ENCODE measurements around the gene CCSAP. TPM values are rescaled to one million over a fixed set of nuclear protein-coding genes. Genes with fewer than 3 reads are reported as not detected.

CCSAP gene
- total and polyA plus RNA-seq, 2 experiments from 2014 or later, result 2.7 to 12.0 TPM

GRCh38 chr1:229349463-229350385 lies 6.9 kb upstream of the CCSAP start:
- no peak for TF ChIP-seq CTCF (IDR thresholded peaks at IDR 0.05; ENCODE audit: poor library complexity)
- TF ChIP-seq EZH2 (IDR thresholded peaks at IDR 0.05; ENCODE audit: borderline replicate concordance), result no peak
- TF ChIP-seq EZH2phosphoT487 (IDR thresholded peaks at IDR 0.05; ENCODE audit: low read depth, severe bottlenecking, unreplicated experiment), result no peak
- no peaks in the 10 kb centered on the region for H3K9me3 ChIP-seq (ENCODE audit: low read depth)
- no peak overlapping the region for H3K4me2 ChIP-seq
- H3K27me3 ChIP-seq, result peaks cover 10% of the 10 kb centered on the region
- WGBS (ENCODE audit: low lambda C conversion rate, missing lambda C conversion rate), result 78% methylated on average over 8 of the region's 8 CpGs
- no peak overlapping the region for H2AFZ ChIP-seq
- H3K9me2 ChIP-seq (replicated peaks; ENCODE audit: insufficient read depth), result no peaks in the 10 kb centered on the region
- H4K20me1 ChIP-seq (ENCODE audit: insufficient read depth, poor library complexity, severe bottlenecking), result no peaks in the 10 kb centered on the region
- no peaks in the 10 kb centered on the region for H3K36me3 ChIP-seq (replicated peaks; ENCODE audit: insufficient read depth, low read depth)
- no peak overlapping the region for H3K4me3 ChIP-seq
- H3K79me2 ChIP-seq, result no peaks in the 10 kb centered on the region
- DNase-seq (ENCODE audit: low spot score), result no peak
- H3K4me1 ChIP-seq (ENCODE audit: insufficient read depth), result no peaks in the 10 kb centered on the region
- no peak overlapping the region for H3K27ac ChIP-seq

- Histone ChIP-seq H3K4me3 (no peak overlapping the region), H3K79me2 (no peaks in the 10 kb centered on the region), H3K27me3 (peaks cover 10% of the 10 kb centered on the region), H3K36me3 (replicated peaks; ENCODE audit: insufficient read depth, low read depth) (no peaks in the 10 kb centered on the region), H3K4me2 (no peak overlapping the region), H2AFZ (no peak overlapping the region), H3K27ac (no peak overlapping the region), H3K4me1 (ENCODE audit: insufficient read depth) (no peaks in the 10 kb centered on the region), H4K20me1 (ENCODE audit: insufficient read depth, poor library complexity, severe bottlenecking) (no peaks in the 10 kb centered on the region), H3K9me2 (replicated peaks; ENCODE audit: insufficient read depth) (no peaks in the 10 kb centered on the region), H3K9me3 (ENCODE audit: low read depth) (no peaks in the 10 kb centered on the region)
- TF ChIP-seq CTCF (IDR thresholded peaks at IDR 0.05; ENCODE audit: poor library complexity), result no peak
- no peak for TF ChIP-seq EZH2phosphoT487 (IDR thresholded peaks at IDR 0.05; ENCODE audit: low read depth, severe bottlenecking, unreplicated experiment)
- no peak for TF ChIP-seq EZH2 (IDR thresholded peaks at IDR 0.05; ENCODE audit: borderline replicate concordance)
- WGBS (ENCODE audit: low lambda C conversion rate, missing lambda C conversion rate), result 71% methylated on average over 3 of the region's 3 CpGs
- DNase-seq (ENCODE audit: low spot score), result no peak
Measured at GRCh38 chr1:229347528-229347927, 4.7 kb upstream of the CCSAP start.

DNA sequence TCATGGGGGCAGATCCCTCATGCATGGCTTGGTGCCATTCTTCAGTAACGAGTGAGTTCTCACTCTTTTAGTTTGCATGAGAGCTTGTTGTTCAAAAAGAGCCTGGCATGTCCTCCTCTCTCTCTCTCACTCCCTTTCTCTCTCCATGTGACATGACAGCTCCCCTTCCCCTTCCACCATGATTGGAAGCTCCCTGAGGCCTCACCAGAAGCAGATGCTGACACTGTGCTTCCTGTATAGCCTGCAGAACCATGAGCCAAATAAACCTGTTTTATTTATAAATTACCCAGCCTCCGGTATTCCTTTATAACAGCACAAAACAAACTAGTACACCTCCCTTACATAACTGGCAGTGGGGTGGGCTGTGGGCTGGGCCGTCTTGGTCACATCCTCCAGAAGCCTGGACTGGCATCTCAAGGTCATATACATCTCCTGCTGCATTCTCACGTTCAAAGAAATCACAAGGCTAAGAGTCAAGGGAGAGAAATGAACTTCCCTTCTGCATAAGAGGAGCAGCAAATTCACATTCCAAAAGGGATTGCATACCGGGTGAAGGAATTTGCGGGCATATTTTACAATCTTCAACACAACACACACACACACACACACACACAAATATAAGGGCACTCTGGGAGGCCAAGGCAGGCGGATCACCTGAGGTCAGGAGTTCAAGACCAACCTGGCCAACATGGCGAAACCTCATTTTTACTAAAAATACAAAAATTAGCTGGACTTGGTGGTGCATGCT lies 2.3 kb upstream of the CCSAP start:
- Histone ChIP-seq H3K79me2 (peaks cover 11% of the 10 kb centered on the region), H3K4me1 (ENCODE audit: insufficient read depth) (no peaks in the 10 kb centered on the region), H3K9me3 (ENCODE audit: low read depth) (no peaks in the 10 kb centered on the region), H3K27ac (no peak overlapping the region), H3K4me2 (no peak overlapping the region), H3K27me3 (peaks cover 4% of the 10 kb centered on the region), H3K36me3 (replicated peaks; ENCODE audit: insufficient read depth, low read depth) (no peaks in the 10 kb centered on the region), H4K20me1 (ENCODE audit: insufficient read depth, poor library complexity, severe bottlenecking) (no peaks in the 10 kb centered on the region), H3K9me2 (replicated peaks; ENCODE audit: insufficient read depth) (no peaks in the 10 kb centered on the region), H2AFZ (no peak overlapping the region), H3K4me3 (no peak overlapping the region)
- WGBS (ENCODE audit: low lambda C conversion rate, missing lambda C conversion rate), result 77% methylated on average over 8 of the region's 8 CpGs
- DNase-seq (ENCODE audit: low spot score), result no peak
- TF ChIP-seq EZH2 (IDR thresholded peaks at IDR 0.05; ENCODE audit: borderline replicate concordance) (no peak), CTCF (IDR thresholded peaks at IDR 0.05; ENCODE audit: poor library complexity) (no peak), EZH2phosphoT487 (IDR thresholded peaks at IDR 0.05; ENCODE audit: low read depth, severe bottlenecking, unreplicated experiment) (no peak)
